HG02610 (cell line): ENCODE data around the gene NTSR2.

Experiments
- ATAC-seq: cut with Tn5 transposase; IDR thresholded peaks from one replicate; pipeline ENCODE4 v1.9.1; 2021; ENCODE audit warnings: mild to moderate bottlenecking, moderate library complexity; ENCODE audit not compliant: unreplicated experiment

Gene NTSR2, protein sequence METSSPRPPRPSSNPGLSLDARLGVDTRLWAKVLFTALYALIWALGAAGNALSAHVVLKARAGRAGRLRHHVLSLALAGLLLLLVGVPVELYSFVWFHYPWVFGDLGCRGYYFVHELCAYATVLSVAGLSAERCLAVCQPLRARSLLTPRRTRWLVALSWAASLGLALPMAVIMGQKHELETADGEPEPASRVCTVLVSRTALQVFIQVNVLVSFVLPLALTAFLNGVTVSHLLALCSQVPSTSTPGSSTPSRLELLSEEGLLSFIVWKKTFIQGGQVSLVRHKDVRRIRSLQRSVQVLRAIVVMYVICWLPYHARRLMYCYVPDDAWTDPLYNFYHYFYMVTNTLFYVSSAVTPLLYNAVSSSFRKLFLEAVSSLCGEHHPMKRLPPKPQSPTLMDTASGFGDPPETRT

DNA sequence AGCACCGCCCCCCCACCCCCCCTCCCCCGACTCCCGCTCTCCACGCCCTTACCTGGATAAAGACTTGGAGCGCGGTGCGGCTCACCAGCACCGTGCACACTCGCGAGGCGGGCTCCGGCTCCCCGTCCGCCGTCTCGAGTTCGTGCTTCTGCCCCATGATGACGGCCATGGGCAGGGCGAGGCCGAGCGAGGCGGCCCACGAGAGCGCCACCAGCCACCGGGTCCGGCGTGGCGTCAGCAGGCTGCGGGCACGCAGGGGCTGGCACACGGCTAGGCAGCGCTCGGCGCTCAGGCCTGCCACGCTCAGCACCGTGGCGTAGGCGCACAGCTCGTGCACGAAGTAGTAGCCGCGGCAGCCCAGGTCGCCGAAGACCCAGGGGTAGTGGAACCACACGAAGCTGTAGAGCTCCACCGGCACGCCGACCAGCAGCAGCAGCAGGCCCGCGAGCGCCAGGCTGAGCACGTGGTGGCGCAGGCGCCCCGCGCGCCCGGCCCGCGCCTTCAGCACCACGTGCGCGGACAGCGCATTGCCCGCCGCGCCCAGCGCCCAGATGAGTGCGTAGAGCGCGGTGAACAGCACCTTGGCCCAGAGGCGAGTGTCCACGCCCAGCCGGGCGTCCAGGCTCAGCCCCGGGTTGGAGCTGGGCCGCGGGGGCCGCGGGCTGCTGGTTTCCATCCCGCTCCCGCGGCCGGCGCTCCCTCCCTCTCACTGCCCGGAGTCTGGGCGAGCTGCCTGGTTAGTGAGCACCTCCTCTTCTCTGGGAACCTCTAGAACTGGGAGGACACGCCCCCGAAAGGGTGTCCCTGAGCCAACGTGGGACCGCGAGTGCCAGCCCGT is at the start of gene NTSR2:
NTSR2 (minus strand) TSS at position 742 of the 838 bp plus-strand sequence; CDS start at position 676, 66 bp downstream.
- no peak for ATAC-seq

DNA sequence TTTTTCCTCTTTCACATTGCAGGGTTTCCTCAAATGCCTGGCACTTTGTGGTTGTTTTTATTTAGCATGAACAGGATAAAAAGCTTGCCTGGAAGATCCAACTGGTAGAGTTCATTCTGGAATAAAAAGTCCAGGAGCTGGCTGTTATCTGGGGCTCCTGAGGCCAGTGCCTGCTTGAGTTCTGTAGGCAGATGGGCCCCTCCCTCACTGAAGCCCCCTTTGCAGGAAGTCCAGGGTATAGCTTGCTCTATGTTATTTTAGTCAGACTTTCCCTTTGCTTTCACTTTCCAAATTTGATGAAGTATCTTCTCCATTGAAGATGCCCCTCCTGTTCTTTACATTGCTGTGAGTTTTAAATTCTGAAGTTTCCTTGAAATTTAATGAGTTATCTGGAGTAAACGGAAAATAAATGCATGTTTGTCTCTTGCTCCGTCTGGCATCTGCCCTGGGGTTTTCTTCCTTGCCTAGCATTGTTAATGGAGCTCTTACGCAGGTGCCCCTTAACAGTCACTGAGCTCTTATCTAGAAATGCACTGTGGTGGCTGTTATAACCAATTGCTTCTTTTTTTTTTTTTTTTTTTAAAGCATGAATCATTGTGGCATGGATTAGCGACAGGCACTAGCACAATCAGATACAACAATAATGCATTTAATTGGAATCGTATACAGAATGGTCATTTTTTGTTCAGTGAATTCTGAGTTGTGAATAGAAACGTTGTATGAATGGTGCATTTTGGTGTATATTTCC is 49.4 kb upstream of the NTSR2 start:
- ATAC-seq = no peak

- ATAC-seq = no peak
Measured at GRCh38 chr2:11718606-11719005, 48.6 kb upstream of the NTSR2 start.

DNA sequence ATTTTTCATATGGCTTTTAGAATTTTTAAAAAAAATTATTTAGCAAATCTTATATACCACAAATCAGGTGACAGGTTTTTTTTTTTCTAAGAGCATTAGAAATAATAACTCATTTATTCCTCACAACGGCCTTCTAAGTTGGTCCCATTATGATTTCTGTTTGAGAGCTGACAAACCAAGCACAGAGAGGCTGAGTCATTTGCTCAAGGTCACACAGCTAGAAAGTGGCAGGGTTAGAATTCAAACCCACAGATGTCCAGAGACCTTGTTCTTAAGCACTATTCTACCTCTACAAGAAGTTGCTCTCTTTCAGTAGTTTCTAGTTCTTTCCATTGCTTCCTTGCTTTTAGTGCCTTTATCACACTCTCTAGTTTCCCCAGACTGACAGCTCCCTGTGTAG is 47.6 kb upstream of the NTSR2 start:
- ATAC-seq = no peak

GRCh38 chr2:11716689-11717321 is 46.8 kb upstream of the NTSR2 start:
- ATAC-seq = no peak

GRCh38 chr2:11715987-11716652 is 46.1 kb upstream of the NTSR2 start:
- no peak for ATAC-seq

DNA sequence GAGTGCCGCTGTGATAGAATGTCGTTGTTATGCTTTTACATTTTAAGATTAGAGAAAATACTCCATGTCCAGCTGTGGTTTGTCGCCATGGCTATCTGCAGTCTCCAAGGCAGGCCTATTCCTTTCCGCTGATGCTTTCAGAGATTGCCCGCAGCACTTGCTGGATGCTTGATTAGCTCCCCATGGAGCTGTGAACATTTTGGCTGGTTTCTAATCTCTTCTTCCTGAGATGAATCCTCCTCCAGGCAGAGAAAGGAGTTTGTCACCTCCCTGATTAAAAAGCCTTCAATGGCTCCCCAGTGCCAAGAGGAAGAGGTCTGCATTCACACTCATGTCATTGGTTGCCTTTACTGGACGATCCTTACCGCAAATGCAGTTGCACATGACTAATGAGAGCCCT is 43.8 kb upstream of the NTSR2 start:
- no peak for ATAC-seq

GRCh38 chr2:11712866-11713265 is 42.9 kb upstream of the NTSR2 start:
- no peak for ATAC-seq

DNA sequence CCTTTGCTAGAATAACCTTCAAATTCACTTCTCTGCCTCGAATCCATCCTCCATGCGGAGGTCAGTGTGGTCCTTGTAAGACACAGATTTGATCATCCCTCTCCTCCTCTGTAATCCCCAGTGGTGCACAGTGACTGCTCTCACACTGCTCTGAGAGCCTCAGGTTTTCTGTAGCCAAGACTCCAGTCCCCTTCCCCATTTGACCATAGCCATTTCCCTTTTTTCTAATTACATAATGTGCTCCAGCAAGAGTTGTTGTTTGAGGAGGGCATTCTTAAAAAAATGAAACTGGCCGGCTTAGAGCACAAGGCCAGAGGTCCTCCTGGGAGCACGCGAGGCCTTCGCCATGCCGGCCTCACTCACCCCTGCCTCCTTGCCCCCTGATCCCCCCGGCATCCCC is 41.8 kb upstream of the NTSR2 start:
- ATAC-seq = no peak

- ATAC-seq = no peak
Measured at GRCh38 chr2:11711354-11711716, 41.3 kb upstream of the NTSR2 start.

GRCh38 chr2:11710632-11711353 is 40.8 kb upstream of the NTSR2 start:
- no peak for ATAC-seq

DNA sequence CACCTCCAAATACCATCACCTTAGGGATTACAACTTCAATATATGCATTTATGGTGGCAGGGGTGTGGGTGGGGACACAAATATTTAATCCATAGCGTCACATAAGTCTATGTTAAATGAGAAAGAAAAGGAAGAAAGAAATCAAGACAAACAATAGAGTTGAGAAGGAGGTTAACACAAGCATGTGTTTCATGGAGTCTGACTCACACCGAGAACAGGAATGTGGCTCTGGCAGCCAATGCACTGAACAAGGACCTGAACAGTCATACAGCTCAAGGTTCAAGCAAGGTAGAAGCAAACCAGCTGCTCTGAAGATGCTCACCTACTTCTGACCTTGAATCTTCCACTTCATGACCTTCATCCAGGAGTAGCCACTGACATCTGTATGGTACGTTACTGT is 40.2 kb upstream of the NTSR2 start:
- no peak for ATAC-seq

GRCh38 chr2:11709293-11709692 is 39.3 kb upstream of the NTSR2 start:
- no peak for ATAC-seq

DNA sequence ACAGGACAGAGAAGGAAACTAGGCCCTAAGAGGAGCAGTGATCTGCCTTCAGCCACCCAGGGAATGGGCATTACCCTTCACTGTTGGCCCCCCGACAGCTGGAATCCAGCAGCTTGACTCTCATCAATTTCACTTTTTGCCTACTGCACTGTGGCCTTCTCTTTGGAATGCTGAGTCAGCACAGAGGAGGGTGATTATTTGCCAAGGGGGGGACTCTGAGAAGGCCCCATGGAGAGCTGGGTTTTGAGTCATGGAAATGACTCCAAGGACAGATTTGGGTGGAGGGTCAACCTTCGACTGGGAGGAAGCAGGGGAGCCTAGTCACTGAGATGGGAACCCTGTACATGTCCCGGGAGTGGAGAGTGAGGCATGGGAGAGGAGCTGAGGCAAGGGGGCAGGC is 38.1 kb upstream of the NTSR2 start:
- no peak for ATAC-seq

DNA sequence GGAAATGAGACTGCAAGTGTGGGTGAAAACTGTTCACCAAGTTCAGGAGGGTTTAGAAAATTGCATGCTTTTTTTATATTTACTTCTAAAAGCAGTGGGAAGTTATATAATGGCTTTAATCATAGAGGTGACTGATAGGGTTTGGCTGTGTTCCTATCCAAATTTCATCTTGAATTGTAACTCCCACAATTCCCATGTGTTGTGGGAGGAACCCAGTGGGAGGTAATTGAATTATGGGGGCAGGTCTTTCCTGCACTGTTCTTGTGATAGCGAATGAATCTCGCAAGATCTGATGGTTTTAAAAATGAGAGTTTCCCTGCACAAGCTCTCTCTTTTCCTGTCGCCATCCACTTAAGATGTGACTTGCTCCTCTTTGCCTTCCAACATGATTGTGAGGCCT is 35.7 kb upstream of the NTSR2 start:
- no peak for ATAC-seq

DNA sequence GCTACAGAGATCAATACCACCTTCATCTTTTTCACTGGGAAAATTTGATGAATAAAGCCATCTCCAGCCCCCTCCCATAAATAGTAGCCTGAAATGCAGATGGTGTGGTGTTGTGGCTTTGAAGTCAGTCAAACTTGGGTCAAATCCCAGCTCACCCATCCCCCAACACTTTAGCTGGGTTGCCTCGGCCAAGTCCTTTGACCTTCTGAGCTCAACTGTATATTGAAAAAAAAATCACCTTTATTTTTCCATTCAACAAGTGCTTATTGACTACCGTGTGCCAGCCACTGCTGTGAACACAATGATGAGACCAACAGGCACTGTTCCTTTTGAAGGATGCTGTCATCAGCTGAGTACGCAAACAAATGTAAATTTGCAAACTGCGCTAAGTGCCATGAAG is 35.1 kb upstream of the NTSR2 start:
- no peak for ATAC-seq

DNA sequence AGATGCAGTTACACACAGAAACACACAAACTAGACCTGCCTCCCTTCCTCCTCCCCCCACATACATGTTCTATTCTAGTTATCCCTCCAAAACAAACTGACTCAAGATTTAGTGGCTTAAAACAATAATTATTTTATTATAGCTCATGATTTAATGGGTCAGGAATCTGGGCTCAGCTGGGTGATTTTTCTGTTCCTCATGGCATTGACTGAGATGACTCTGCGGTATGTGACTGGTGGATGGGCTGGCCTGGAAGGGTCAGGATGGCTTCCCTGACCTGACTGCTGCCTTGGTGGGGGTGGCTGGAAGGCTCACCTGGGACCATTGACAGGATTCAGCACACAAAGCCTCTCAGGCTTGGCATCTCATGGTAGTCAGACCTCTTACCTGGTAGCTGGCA is 33.7 kb upstream of the NTSR2 start:
- no peak for ATAC-seq

- ATAC-seq = no peak
Measured at GRCh38 chr2:11702946-11703345, 33.0 kb upstream of the NTSR2 start.

DNA sequence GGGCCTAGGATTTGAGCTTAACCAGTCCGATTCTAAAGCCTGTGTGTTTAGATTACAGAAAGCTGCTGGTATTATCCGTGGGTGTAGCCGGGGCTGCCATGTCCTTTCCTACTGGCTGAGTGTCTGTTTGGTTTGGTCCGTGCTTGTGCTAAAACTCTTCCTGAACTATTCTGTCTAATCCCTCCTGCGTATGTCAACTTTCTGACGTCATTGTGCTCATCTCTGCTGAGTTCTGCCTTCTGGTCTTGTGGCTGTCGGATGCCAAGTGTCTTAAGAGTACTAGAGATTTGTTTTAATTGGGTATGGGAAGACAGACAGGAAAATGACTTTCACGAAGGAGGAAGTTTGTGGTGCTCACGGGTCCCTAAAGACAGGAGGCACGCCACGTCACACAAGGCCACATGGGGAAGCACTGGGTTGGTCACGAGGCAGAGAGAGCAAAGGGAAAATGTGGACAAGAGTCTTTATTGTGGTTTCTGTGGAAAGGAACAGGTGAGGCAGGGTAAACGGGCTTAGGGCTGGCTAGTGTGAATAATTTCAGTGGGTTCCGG is 31.8 kb upstream of the NTSR2 start:
- no peak for ATAC-seq

DNA sequence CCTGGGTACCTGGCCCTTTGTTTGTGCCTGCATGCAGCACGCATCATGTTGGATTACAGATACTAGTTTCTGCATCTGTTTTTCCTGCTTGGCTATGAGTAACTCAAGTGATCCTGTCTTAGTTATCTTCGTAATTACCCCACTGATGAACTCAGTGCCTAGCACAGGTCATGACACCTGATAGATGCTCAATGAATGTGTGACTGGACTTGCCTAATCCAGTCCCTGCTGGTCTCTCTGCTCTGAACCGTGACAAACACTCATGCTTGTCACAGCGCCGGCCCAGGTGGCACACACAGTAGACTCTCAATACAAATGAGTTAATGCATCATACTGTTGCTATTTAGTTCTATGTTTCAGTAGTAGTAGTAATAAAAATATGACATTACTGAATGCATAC is 31.2 kb upstream of the NTSR2 start:
- ATAC-seq = no peak
